Inflammatory macrophage treated with lipopolysaccharide for 1 hour (primary cell): ENCODE results near the gene LIFR.

Experiments used
- DNase-seq, 2 donors: peaks; one replicate each; pipeline ENCODE4 v3.0.0-alpha.2; 2020 to 2022

LIFR gene

GRCh38 chr5:38433160-38433861 lies 123.1 kb downstream of the LIFR start:
- no peak for DNase-seq

GRCh38 chr5:38431242-38431853 lies 125.1 kb downstream of the LIFR start:
- no peak for DNase-seq

DNA sequence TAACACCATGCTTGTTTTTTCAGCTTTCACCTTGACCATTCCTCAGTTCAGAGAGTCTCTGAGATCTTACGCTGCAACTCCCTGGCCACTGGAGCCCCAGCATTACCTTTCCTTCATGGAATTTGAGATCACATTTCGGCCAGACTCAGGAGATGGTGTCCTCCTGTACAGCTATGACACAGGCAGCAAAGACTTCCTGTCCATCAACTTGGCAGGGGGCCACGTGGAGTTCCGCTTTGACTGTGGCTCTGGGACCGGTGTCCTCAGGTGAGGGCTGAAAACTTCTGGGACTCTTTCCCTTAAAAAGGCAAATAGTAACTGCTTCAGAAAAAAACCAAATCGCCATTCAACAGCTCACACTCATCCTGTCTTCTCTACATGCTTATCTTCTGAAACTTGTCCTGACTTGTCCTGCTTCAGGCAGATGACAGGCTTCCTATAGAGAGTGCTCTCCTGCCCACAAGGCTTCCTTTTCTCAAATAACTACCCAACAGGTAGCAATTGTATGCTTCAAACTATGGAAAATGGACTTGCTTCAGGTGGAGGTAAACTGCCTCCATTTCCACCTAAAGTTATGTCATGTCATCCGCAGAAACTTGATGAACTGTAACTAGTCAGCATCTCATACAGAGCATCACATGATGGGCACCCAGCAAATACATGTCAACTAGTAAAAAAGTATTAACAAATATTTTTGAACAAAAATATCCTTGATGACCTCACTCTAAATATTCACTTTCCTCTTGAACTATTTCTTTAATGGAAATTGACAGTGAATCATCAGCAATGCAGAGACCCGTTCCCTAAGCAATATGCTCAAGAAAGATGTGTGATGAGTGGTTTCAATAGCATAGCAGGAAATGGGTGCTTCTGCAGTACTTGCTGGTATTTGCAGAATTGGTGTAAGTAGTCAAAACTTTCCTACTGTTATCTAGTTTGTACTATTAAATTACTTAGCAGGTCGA lies 129.2 kb downstream of the LIFR start:
- no peak for DNase-seq

DNA sequence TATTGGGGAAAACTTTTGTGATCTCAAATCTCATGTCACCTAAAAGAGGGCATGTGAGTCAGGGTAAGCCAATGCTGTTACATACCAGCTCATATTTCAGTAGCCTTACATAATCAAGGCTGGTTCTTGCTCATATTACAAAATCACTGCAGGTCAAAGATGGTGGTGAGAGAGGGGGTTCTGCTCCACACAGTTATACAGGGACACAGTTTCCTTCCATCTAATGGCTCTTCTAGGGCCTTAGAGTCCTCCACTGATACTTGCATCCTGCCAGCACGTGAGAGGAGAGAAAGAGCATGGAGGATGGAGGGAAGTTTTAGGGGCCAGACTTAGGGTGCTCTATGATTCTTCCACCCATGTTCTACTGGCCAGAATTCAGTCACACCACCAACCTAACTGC lies 130.0 kb downstream of the LIFR start:
- no peak for DNase-seq
